Tibial nerve (tissue), 4 donors: ENCODE results near the gene DNAJC5G.

Source experiments
- CTCF ChIP-seq, 5 experiments: fragments of 200-600 bp in 3 of 5; fragments of 450-650 bp in 2 of 5; sonication (generic) in 3 of 5; IDR thresholded peaks; one replicate each; pipeline ENCODE4 v1.5.1; 2016 to 2019; ENCODE audit warnings: antibody characterized with exemption in 5 of 5, mild to moderate bottlenecking in 3 of 5, moderate library complexity in 2 of 5
- EP300 ChIP-seq, 2 donors: sonication (generic); formaldehyde crosslinking; IDR thresholded peaks; one replicate each; pipeline ENCODE4 v1.6.1; 2017; ENCODE audit warnings: antibody characterized with exemption in 2 of 2, mild to moderate bottlenecking in 1 of 2
- POLR2A ChIP-seq, 2 donors: fragments of 450-650 bp; IDR thresholded peaks; one replicate each; pipeline ENCODE4 v1.6.1; 2017; ENCODE audit warnings: antibody characterized with exemption in 2 of 2, mild to moderate bottlenecking in 2 of 2, moderate library complexity in 2 of 2

- TF ChIP-seq CTCF (IDR thresholded peaks at IDR 0.05), result no peak
- no peak for TF ChIP-seq POLR2A (IDR thresholded peaks at IDR 0.05)
- no peak for TF ChIP-seq EP300 (IDR thresholded peaks at IDR 0.05)
Observed at GRCh38 chr2:27231921-27232320, 43.3 kb upstream of the DNAJC5G start.
